ENCODE data around the gene STK32B.
"Not testable (repeated sequence)": the region's sequence is repeated elsewhere in the genome, so short reads cannot be mapped to it uniquely, and the experiment has no call there.

STK32B gene

DNA sequence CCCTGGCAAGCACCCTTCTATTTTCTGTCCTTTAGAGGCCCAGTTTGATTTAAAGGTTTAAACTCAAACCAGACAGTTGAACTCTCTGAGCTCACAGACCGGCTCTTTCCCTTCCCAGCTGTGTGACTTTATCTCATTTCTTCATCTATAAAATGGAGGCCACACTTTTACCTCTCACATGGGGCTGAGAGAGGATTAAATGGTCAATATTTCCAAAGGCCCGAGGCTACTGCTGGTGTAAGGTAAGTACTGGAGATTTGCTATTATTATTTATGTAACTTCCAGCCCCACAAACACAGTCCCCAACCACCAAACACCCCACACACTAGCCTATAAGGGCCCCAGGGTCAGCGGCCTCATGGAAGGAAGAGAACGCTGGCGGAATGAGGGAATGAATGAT is 18.5 kb upstream of the STK32B start:
- DNase-seq = no peak

DNA sequence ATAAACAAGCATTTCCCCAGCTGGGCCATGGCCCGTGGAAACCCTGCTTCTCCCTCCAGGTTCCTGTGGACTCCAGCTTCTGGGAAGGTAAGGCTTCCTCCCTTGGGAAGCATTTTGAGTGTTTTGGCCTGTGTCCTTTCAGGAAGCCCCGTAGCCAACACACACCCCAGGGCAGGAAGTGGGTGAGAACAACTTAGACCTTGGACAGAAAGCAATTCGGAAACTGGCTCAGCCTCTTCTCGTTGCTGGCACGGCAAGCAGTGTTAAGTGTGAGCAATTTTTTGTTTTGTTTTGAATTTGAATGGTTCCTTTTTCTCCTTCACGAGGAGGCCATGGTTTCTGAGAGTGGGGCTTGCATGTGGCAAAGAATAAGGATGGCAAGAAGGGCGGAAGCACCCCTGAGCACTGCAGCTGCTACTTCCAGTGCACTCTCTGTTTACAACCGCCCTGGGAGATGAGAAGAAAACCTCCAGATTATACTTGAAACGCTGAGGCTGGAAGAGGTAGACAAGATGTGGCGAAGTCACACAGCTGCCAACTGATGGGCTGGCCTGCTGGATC is 17.9 kb upstream of the STK32B start:
- no peak for DNase-seq

DNA sequence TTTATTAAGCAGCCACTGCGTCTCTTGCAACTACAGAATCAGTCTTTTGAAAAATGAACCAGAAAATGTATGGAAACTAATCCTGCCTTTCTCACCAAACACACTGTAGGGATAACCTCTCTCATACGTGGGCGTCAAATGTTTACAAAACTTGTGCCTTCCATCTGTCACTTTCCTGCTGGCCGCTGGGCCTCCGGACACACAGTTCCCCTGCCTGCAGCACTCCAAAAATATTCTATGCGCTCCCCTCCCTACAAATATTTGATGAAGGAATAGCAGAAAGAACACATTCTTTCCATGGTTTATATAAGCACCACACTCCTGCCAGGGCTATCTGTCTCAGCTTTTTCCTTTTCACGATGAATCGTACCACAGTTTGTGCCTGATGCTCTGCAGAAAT is 17.1 kb upstream of the STK32B start:
- DNase-seq = no peak

DNA sequence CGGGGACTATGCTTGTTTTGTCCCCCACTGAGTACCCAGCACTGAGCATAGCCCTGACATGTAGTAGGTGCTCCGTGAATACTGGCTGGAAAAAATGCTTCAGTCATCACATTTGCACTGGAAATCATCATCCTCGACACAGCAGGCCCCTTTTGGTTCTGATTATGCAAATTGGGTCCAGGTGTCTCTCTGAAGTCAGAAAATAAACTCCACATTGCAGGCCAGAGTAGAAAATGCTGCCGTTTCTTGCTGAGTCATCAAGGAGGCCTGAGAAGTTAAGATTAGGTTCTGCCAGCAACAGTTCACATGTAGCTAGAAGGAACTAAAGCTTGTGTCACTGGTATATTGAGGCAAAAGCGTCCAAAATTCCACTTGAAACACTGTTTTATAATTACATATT is 15.0 kb upstream of the STK32B start:
- DNase-seq = no peak

DNA sequence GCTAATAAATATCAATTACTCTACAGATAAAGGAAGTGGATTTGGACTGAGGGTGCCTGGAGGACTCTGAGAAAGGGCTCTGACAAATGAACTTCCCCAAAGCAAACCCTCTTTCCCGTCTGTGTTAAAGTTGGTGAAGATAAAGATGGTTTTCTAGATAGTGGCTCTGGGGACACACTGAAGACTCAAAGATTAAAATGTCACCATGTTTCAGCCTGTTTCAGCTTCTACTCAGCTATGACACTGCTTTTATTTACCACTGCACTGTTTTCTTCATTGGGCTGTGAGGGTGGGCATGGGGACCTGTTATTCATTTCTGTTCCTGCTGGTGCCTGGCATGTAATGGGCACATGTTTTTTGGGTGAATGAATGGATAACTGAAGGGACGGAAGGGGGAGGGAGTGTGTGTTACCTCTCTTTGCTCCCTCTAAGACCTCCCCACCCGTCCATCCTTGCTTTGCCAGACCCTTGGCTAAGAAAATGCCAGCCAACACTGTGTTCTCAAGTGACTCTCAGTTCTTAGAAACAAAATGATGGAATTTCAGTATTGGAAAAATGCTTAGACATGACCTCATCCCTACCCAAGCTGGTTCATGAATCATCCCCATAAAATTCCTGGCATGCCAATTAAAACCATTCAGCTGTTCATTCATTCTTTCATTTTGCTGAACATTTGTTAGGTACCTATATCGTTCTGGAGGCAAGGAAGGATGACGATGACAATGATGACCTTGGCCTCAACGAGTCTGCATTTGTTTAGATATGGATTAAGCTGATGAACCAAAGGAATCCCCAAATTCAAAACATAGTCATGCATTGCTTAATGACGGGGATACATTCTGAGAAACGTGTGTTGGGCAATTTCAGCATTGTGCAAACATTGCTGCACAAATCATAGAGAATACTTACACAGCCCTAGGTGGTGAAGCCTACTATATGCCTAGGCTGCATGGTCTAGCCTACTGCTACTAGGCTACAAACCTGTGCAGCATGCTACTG is 13.4 kb upstream of the STK32B start:
- DNase-seq = no peak

DNA sequence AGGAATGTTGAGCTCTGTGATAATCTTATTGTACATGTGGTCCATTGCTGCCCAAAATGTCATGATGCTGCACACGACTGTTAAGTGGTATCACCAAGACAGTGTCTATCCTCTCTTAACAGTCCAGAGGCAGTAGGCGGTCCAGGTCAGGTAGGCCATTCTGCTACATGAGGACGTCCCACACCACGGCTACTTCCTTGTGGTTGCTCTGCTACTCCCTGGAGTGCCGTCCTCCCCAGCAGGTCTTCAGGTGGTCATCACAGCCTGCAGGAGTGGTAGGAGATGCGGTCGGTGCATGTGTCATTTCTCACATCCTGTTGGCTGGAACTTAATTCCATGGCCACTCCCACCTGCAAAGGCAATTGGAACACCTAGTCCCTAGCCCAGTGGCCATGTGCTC is 11.5 kb upstream of the STK32B start:
- DNase-seq = no peak

DNA sequence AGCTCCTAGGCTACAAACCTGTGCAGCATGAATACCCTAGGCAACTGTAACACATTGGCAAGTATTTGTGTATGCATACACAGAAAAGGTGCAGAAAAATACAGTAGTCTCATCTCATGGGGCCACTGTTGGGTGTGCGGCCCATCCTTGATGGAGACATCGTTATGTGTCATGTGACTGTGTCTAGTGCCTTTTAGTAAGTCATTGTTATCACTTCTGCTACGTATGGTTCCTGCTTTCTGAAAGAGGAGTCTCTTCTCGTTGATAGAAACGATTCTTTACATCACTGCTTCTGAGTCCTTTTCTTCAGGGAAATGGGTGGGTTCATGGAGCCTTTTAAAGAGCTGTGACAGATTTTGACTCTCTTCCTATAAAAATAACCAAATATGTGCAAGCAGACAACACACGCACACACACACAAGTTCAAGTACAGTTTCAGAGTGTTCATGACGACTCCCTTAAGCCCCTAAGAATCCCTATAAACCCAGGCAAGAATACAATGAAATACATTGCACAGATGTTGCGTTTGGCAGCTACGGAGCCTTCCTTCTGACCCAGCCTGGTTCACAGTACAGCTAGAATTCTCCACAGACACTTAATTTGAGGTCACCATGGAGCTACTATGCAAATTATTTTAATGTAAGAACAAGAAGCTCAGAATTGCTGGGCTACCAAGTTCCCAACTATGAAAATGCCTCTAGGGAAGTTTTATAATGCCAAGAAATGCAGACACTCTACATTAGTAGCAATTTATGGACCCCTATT is 10.2 kb upstream of the STK32B start:
- no peak for DNase-seq

DNA sequence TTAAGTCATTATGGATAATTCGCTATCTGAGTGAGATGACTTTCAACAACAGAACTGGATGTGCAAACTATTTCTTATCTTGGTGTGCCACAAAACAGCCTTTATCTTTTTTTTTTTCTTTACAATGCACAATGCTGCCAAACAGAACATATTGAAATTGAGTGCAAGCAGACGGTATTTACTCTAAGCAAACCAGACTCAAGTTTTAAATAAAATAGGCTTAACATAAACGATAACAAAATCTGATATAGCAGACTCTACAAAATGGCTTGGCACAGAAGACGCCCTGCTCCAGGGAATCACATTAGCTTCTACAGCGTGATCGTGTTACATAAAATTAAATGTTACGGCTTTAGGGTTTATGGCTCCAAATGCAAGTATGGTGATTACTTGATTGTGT is 9.6 kb upstream of the STK32B start:
- DNase-seq = no peak

DNA sequence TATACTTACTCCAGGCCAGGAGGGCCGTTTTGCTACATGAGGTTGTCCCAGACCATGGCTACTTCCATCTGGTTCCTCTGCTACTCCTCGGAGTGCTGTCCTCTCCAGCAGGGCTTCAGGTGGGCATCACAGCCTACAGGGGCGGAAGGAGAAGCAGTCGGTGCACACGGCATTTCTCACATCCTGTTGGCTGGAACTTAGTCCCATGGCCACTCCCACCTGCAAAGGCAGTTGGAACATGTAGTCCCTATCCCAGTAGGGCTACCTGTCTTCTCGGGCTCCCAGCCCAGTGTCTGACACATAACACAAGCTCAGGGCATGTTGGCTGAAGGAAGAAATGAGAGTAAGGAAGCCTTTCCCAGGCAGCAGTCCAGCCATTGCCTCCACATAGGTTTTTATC is 7.7 kb upstream of the STK32B start:
- DNase-seq = no peak

DNA sequence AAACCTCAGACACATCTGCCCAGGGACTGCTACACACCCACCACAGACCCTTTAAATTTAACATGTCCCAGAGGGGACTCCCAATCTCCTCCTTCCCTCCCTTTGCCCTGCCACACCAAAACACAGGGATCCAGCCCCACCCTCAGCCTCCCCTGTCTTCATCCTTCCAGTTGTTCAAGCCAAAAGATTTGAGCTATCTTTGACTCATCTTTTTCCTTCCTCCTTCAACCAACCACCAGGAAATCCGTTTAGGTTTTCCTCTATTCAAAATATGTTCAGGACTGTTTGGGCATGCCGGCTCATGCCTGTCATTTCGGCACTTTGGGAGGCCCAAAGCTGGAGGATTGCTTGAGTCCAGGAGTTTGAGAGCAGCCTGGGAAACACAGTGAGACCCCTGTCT is 6.9 kb upstream of the STK32B start:
- DNase-seq = no peak

DNA sequence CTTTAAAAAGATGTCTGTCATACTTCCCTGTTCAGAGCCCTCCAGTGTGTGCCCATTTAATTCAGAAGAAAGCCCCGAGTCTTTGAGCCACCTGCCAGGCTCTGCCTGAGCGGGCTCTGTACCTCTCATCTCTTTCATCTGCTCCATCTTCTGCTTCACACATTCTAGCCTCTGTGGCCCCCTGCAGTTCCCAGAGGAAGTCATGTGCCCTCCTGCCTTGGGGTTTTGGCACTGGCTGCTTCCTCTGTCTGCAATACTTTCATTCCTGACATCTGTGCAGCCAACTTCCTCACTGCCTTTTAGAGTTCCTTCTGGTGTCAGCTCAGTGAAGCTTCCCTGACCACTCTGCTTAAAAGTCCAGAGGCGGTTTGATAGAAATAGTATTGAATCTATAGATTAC is 6.2 kb upstream of the STK32B start:
- no peak for DNase-seq

DNA sequence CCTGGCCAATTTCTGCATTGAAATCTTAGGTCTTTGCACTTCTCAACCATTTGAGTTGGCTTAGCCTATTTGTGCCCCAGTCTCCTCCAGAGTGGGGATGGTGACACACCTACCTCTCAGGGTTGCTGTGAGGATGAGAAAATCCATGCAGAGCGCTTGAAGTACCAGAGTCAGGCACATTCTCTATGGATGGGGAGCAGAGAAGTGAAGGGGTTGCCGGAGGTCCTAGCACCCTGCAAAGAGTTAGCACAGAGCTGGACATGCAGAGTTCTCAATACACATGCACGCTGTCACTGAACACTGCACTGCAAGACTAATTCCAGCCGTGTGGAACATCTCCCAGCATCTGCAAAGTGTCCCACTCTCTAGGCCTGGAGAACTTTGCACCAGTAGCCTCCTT is 2.6 kb upstream of the STK32B start:
- no peak for DNase-seq

DNA sequence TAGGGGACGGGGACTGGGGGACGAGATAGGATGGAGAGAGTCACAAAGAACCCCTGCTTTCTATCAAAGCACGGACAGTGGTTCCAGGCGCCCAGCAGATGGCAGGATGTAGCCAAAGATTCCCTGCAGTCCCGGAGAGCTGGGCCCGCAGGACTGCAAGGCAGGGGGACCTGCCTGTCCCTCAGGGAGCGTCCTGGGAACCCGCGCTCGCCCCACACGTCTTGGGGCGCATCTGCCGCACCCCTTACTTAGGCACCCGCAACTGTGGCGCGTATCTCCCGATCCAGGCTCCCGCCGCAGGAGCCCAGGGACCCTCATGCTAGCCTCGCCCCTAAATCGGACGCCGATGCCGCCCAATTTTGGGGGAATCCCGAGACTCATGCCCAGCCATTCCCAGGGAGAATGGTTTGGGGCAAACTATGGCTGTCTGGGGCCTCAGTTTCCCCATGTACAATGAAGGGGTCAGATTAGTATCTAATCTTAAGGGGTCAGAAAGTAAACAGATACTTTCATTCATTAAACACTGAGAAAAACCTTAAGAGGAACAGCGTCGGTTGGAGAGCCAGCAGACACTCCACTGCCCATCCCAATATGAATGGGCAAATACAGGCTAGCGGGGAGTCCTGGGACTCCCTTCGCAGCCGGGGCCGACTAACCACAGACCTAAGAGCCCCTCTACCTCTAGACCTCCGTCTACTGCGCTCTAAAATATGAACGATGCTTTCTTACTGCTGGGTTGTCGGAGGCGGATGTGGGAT is 581 bp upstream of the STK32B start:
- peak; percentile 5 for DNase-seq

DNA sequence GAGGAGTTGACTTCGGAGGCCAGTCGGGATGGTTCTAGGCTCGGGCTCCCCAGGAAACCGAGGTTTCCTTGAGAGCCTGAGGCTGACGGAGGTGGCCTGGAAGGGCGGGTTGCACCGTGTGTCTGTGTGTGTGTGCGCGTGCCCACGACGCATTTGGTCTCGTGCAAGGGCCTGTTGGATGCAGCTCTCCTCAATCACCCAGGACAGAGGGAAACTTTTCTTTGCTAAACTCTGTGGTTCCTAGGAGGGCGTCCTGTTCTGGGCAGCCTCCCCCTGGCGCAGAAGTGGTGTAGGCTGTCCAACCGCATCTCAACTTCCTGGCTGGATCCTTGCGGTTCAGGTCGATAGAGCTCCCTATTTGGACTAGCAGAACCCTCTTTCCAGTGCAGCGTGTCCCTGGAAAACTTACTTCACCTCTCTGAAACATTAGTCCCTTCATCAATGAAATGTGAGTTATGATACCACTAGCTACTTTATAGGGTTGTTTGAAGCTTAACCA is 973 bp downstream of the STK32B start:
- DNase-seq = no peak

DNA sequence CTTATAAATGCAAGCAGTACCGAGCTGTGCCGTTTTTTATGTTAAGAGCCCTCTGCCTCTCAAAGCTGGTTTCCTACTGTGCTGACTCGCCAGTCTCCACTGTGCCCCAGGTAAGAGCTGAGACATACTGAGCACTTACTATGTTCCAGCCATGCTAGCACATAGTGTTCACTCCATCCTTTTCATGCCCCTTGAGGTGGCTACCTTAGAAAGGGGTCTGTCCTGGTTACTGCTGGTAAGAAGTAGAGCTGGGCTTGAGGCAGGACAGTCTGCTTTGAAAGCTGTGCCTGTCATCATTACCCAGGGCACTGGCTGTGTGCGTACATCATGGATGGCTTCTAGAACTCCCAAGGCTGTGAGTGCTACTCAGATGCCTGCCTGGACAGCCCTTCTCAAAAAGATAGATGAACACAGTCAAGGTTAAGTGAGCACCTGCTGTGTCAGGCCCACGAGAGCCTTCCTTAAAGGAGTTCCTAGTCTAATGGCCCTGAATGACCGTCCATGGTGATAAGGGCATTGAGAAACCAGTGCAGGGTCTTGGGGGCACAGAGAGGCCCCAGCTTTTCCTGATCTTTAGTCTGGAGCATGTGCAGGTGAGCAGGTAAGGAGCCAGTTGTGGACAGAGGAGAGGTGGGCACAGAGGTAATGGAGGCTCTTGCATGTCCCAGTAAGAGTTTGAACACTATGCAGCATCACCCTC is 1.6 kb downstream of the STK32B start:
- DNase-seq = no peak

DNA sequence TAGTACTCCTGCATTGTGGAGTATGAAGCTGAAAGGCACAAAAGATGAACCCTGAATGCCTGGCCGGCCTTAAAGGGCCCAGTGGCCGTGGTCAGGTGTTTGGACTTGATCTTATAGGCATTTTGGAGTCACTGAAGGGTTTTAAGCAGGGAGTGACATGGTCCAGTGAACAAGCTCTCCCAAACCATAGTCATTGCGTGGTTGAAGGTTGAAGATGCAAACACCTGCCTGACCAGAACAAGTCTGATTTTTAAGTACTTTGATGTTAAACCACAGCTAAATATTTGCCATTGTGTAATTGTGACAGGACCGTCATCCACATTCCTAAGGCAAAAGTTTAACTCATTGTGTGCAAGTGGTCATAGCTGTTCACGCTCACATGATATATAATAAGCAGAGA is 3.3 kb downstream of the STK32B start:
- DNase-seq = no peak

DNA sequence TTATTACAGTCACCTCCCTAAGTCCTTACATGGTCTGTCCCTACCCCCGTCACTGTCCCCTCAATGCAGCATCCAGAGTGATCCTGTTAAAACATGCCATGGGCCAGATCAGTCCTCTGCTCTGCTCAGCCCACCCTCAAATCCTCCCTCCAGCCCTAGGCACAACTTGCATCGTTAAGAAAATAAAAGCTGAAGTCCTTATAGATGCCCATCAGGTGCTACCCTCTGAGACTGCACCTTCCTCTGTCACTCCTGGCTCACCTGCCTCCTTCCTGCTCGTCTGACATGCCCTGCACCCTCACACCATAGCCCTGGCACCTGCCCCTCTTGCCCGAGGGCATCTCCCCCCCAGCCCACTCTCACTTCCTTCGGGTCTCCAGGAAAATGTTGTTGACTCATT is 4.1 kb downstream of the STK32B start:
- no peak for DNase-seq

DNA sequence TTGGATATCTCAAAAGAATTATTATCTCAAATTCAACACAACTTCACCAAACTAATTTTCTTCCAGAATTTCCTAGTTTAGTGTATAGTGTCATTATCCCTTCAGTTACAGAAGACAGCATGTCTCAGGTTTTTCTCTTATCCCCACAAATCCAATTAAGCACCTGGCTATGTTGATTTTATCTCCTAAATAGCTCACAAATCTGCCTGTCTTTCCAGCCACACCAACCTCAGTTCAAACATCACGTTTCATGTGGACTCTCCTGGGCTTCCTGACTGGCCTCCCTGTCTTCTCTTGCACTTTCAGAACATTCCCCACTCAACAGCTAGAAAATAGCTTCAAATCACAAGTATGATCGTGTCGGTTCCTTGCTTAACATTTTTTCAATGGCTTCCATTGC is 14.8 kb downstream of the STK32B start:
- DNase-seq = no peak

DNA sequence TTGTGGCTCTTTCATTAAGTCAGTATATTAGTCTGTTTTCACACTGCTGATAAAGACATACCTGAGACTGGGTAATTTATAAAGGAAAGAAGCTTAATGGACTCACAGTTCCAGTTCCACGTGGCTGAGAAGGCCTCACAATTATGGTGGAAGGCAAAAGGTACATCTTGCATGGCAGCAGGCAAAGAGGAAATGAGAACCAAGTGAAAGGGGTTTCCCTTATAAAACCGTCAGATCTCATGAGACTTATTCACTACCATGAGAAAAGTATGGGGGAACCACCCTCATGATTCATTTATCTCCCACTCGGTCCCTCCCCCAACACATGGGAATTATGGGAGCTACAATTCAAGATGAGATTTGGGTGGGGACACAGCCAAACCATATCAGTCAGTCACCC is 15.7 kb downstream of the STK32B start:
- not testable (repeated sequence) for DNase-seq

DNA sequence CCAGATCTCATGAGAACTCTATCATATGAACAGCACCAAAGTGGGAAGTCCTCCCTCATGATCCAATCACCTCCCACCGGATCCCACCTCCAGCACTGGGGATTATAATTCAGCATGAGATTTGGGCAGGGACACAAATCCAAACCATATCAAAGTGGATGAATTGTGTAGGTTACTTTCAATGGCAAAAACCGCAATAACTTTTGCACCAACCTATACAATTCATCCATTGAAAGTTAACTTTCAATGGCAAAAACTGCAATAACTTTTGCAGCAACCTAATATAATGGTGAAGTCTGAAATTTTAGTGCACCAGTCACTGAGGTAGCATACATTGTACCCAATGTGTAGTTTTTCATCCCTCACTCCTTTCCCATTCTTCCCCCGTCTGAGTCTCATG is 16.6 kb downstream of the STK32B start:
- DNase-seq = no peak

DNA sequence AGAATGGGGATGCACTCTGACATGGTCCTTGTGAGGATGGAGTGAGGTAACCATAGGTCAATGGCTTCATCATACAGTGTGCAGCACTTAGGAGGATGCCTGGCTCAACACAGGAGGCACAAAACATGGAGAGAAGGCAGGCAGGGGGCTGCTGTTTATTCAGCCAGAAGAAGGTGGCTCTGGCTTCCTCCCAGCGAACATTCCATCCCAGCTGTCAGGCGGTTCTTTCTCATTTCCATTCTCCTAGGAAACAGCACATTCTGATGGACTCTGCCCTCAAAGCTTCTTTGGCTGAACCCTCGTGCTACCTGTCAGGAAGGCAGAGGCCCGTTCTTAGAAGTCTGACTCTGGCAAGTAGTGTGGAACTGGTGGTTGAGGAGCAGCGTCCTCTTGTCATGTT is 18.6 kb downstream of the STK32B start:
- DNase-seq = no peak

DNA sequence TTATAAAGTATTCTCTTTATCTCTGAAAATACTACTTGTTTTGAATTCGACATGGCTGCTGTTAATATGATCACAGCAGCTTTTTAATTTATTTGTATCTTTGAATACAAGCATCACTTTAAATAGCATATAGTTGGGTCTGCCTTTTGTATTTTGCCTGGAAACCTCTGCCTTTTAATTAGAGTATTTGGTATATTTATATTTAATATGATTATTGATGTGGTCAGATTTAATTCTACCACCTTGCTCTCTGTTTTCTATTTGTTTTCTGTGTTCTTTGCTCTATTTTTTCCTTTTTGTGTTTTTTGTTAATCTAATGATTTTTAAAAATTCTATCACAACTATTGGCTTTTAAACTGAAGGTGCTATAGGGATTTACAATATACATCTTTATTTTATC is 21.7 kb downstream of the STK32B start:
- DNase-seq = no peak
